IPS-20b (cell line): ENCODE data around the gene CADPS.
A peak's percentile ranks its signal among the peaks of the same experiment; 100 is the strongest.

Experiments used
- H3K27ac ChIP-seq: one replicate; pipeline ENCODE4 v1.5.1; 2013; ENCODE audit warnings: low read length
- H3K27me3 ChIP-seq: 2 replicates; pipeline ENCODE4 v1.6.1; 2013; ENCODE audit warnings: mild to moderate bottlenecking, low read length, inconsistent platforms; ENCODE audit not compliant: insufficient read depth
- H3K36me3 ChIP-seq: 2 replicates; pipeline ENCODE4 v1.6.1; 2013; ENCODE audit warnings: low read depth, mild to moderate bottlenecking, inconsistent platforms, low read length, moderate library complexity; ENCODE audit not compliant: insufficient read depth
- H3K4me1 ChIP-seq: 2 replicates; pipeline ENCODE4 v1.6.1; 2013; ENCODE audit warnings: mild to moderate bottlenecking, control low read depth, inconsistent platforms, low read length, moderate library complexity; ENCODE audit not compliant: insufficient read depth
- H3K4me3 ChIP-seq: 2 replicates; pipeline ENCODE4 v1.5.1; 2013; ENCODE audit warnings: mild to moderate bottlenecking, low read length, inconsistent platforms
- H3K9ac ChIP-seq: 2 replicates; pipeline ENCODE4 v1.6.1; 2013; ENCODE audit warnings: low read depth, mild to moderate bottlenecking, inconsistent platforms, low read length, moderate library complexity
- H3K9me3 ChIP-seq: 2 replicates; pipeline ENCODE4 v1.6.1; 2013; ENCODE audit warnings: mild to moderate bottlenecking, low read depth, low read length, inconsistent platforms; ENCODE audit not compliant: insufficient read depth

Gene CADPS

GRCh38 chr3:62803276-62803675 lies 71.9 kb downstream of the CADPS start:
- Histone ChIP-seq H3K27ac (no peak overlapping the region), H3K36me3 (no peaks in the 10 kb centered on the region), H3K27me3 (no peaks in the 10 kb centered on the region), H3K9me3 (no peaks in the 10 kb centered on the region), H3K4me3 (no peak overlapping the region), H3K9ac (no peak overlapping the region), H3K4me1 (peaks cover 14% of the 10 kb centered on the region)

- Histone ChIP-seq H3K27ac (no peak overlapping the region), H3K4me1 (peaks cover 7% of the 10 kb centered on the region), H3K36me3 (no peaks in the 10 kb centered on the region), H3K27me3 (no peaks in the 10 kb centered on the region), H3K9me3 (no peaks in the 10 kb centered on the region), H3K4me3 (no peak overlapping the region), H3K9ac (no peak overlapping the region)
Observed at GRCh38 chr3:62798000-62798399, 77.2 kb downstream of the CADPS start.

- Histone ChIP-seq H3K9me3 (no peaks in the 10 kb centered on the region), H3K27me3 (no peaks in the 10 kb centered on the region), H3K9ac (no peak overlapping the region), H3K4me1 (peaks cover 7% of the 10 kb centered on the region), H3K36me3 (no peaks in the 10 kb centered on the region), H3K27ac (no peak overlapping the region), H3K4me3 (no peak overlapping the region)
Observed at GRCh38 chr3:62797132-62797531, 78.1 kb downstream of the CADPS start.

GRCh38 chr3:62795978-62796657 lies 79.1 kb downstream of the CADPS start:
- peak overlapping the region; percentile 29; the same call in 1 of the 2 replicates for H3K9ac ChIP-seq
- no peak overlapping the region for H3K27ac ChIP-seq
- no peaks in the 10 kb centered on the region for H3K27me3 ChIP-seq

GRCh38 chr3:62793946-62794345 lies 81.3 kb downstream of the CADPS start:
- Histone ChIP-seq H3K9me3 (no peaks in the 10 kb centered on the region), H3K36me3 (no peaks in the 10 kb centered on the region), H3K4me1 (no peaks in the 10 kb centered on the region), H3K27ac (no peak overlapping the region), H3K27me3 (no peaks in the 10 kb centered on the region), H3K9ac (no peak overlapping the region), H3K4me3 (no peak overlapping the region)

More at GRCh38 chr3:62795978-62796657, 79.1 kb downstream of the CADPS start:
- H3K9me3 ChIP-seq, result no peaks in the 10 kb centered on the region
- H3K36me3 ChIP-seq, result no peaks in the 10 kb centered on the region
- no peak overlapping the region for H3K4me3 ChIP-seq
- peaks cover 7% of the 10 kb centered on the region for H3K4me1 ChIP-seq

- H3K9ac ChIP-seq, result no peak overlapping the region
- H3K9me3 ChIP-seq, result no peaks in the 10 kb centered on the region
- no peaks in the 10 kb centered on the region for H3K36me3 ChIP-seq
- no peaks in the 10 kb centered on the region for H3K27me3 ChIP-seq
- H3K4me1 ChIP-seq, result no peaks in the 10 kb centered on the region
- no peak overlapping the region for H3K27ac ChIP-seq
- no peak overlapping the region for H3K4me3 ChIP-seq
Observed at GRCh38 chr3:62785384-62785783, 89.8 kb downstream of the CADPS start.

- Histone ChIP-seq H3K9ac (no peak overlapping the region), H3K4me3 (no peak overlapping the region), H3K36me3 (no peaks in the 10 kb centered on the region), H3K9me3 (no peaks in the 10 kb centered on the region), H3K27ac (no peak overlapping the region), H3K4me1 (no peaks in the 10 kb centered on the region), H3K27me3 (no peaks in the 10 kb centered on the region)
Observed at GRCh38 chr3:62781121-62781520, 94.1 kb downstream of the CADPS start.

- no peak overlapping the region for H3K27ac ChIP-seq
- H3K9me3 ChIP-seq, result no peaks in the 10 kb centered on the region
- no peak overlapping the region for H3K4me3 ChIP-seq
- no peak overlapping the region for H3K9ac ChIP-seq
- H3K36me3 ChIP-seq, result no peaks in the 10 kb centered on the region
- no peaks in the 10 kb centered on the region for H3K4me1 ChIP-seq
- no peaks in the 10 kb centered on the region for H3K27me3 ChIP-seq
Observed at GRCh38 chr3:62777674-62778073, 97.5 kb downstream of the CADPS start.

- Histone ChIP-seq H3K4me1 (no peaks in the 10 kb centered on the region), H3K36me3 (no peaks in the 10 kb centered on the region), H3K9me3 (no peaks in the 10 kb centered on the region), H3K4me3 (no peak overlapping the region), H3K9ac (no peak overlapping the region), H3K27ac (no peak overlapping the region), H3K27me3 (no peaks in the 10 kb centered on the region)
Observed at GRCh38 chr3:62777130-62777529, 98.1 kb downstream of the CADPS start.

GRCh38 chr3:62774221-62774620 lies 101.0 kb downstream of the CADPS start:
- no peak overlapping the region for H3K9ac ChIP-seq
- no peak overlapping the region for H3K27ac ChIP-seq
- H3K9me3 ChIP-seq, result no peaks in the 10 kb centered on the region
- H3K4me1 ChIP-seq, result no peaks in the 10 kb centered on the region
- H3K36me3 ChIP-seq, result no peaks in the 10 kb centered on the region
- H3K27me3 ChIP-seq, result no peaks in the 10 kb centered on the region
- H3K4me3 ChIP-seq, result no peak overlapping the region

- Histone ChIP-seq H3K9me3 (no peaks in the 10 kb centered on the region), H3K27ac (no peak overlapping the region), H3K4me1 (no peaks in the 10 kb centered on the region), H3K9ac (no peak overlapping the region), H3K4me3 (no peak overlapping the region), H3K36me3 (no peaks in the 10 kb centered on the region), H3K27me3 (no peaks in the 10 kb centered on the region)
Observed at GRCh38 chr3:62771331-62772072, 103.7 kb downstream of the CADPS start.

GRCh38 chr3:62768896-62769295 lies 106.3 kb downstream of the CADPS start:
- no peaks in the 10 kb centered on the region for H3K27me3 ChIP-seq
- H3K4me1 ChIP-seq, result no peaks in the 10 kb centered on the region
- H3K27ac ChIP-seq, result no peak overlapping the region
- no peak overlapping the region for H3K4me3 ChIP-seq
- H3K9ac ChIP-seq, result no peak overlapping the region
- no peaks in the 10 kb centered on the region for H3K9me3 ChIP-seq
- no peaks in the 10 kb centered on the region for H3K36me3 ChIP-seq
